Thyroid gland (tissue), 4 donors: ENCODE data around the gene PCSK2. TPM values are rescaled to one million over a fixed set of nuclear protein-coding genes. Genes with fewer than 3 reads are reported as not detected.
"Not testable (repeated sequence)": the region's sequence is repeated elsewhere in the genome, so short reads cannot be mapped to it uniquely, and the experiment has no call there.

Experiments
- DNase-seq, 2 donors: peaks; one replicate each; pipeline ENCODE4 v3.0.0-alpha.2; 2019
- H3K27ac ChIP-seq, 3 donors: fragments of 200-600 bp; sonication (generic); 1 replicate in 2 of 3; 2 replicates in 1 of 3; pipeline ENCODE4 v1.5.1; 2016 to 2019; ENCODE audit warnings: mild to moderate bottlenecking in 1 of 3, moderate library complexity in 1 of 3
- H3K27me3 ChIP-seq: fragments of 200-600 bp; sonication (generic); one replicate; pipeline ENCODE4 v1.5.1; 2019
- H3K36me3 ChIP-seq, 2 donors: fragments of 200-600 bp; sonication (generic); one replicate each; pipeline ENCODE4 v1.5.1; 2016 to 2019
- H3K4me1 ChIP-seq, 2 donors: fragments of 200-600 bp; sonication (generic); one replicate each; pipeline ENCODE4 v1.5.1; 2017 to 2019
- H3K4me3 ChIP-seq, 3 donors: fragments of 200-600 bp; sonication (generic); replicated peaks in 1 of 3; 1 replicate in 2 of 3; 2 replicates in 1 of 3; pipeline ENCODE4 v1.5.1; 2016; ENCODE audit warnings: mild to moderate bottlenecking in 1 of 3
- H3K9me3 ChIP-seq: fragments of 200-600 bp; sonication (generic); one replicate; pipeline ENCODE4 v1.5.1; 2017
- POLR2A ChIP-seq, 2 donors: fragments of 450-650 bp; IDR thresholded peaks; one replicate each; pipeline ENCODE4 v1.6.1; 2017; ENCODE audit warnings: antibody characterized with exemption in 2 of 2, mild to moderate bottlenecking in 2 of 2, moderate library complexity in 1 of 2
- WGBS, 2 donors: methylation state at CpG; one replicate each; pipeline ENCODE4 v1.1.5; 2017; 5-methylcytosine and 5-hydroxymethylcytosine counted together
- intact Hi-C: fragments of 100-400 bp; cut with DNase I; formaldehyde crosslinking; loops from one replicate; pipeline ENCODE4 v1.15.1; 2023
- total RNA-seq, 4 donors: library from RNA; depleted of rRNA; stranded (reverse); fragments of >200 nt; gene quantifications; one replicate each; pipeline ENCODE4 v1.2.3, GENCODE V29; 2016
- TF ChIP-seq, protein P1 (sequence below), 6 experiments: fragments of 200-600 bp in 3 of 6; fragments of 450-650 bp in 3 of 6; sonication (generic) in 3 of 6; IDR thresholded peaks; one replicate each; pipeline ENCODE4 v1.5.1; 2016 to 2019; ENCODE audit warnings: antibody characterized with exemption in 6 of 6, mild to moderate bottlenecking in 2 of 6, inconsistent platforms in 1 of 6, moderate library complexity in 1 of 6

PCSK2 gene
- total RNA-seq, 4 donors from 2014 or later: 43.2 to 242 (median 112) TPM

DNA sequence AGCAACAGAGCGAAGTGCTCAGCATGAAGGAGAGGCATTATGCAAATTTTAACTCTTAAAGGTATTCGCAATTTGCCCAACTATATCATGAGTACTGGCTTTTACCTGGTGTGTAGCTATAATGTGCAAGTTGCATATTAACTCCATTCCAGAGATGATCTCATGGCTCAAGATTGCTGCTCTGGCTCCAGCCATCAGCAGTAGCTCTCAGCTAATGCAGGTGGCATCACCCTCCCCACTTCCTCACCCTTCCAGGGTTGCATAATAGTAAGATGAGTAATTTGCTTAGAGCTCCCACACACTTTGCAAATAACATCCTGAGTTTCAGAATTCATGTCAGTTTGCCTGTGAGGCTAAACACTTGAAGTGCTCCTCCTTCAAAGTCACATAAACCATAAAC, 15.9 kb upstream of the PCSK2 start:
- no peak overlapping the region for H3K4me3 ChIP-seq
- H3K4me1 ChIP-seq: no peaks in the 10 kb centered on the region
- H3K36me3 ChIP-seq: no peaks in the 10 kb centered on the region
- no peaks in the 10 kb centered on the region for H3K27me3 ChIP-seq
- intact Hi-C loops: no loop called here
- no peaks in the 10 kb centered on the region for H3K9me3 ChIP-seq
- no peak for DNase-seq
- no peak overlapping the region for H3K27ac ChIP-seq
- TF ChIP-seq, protein P1, sequence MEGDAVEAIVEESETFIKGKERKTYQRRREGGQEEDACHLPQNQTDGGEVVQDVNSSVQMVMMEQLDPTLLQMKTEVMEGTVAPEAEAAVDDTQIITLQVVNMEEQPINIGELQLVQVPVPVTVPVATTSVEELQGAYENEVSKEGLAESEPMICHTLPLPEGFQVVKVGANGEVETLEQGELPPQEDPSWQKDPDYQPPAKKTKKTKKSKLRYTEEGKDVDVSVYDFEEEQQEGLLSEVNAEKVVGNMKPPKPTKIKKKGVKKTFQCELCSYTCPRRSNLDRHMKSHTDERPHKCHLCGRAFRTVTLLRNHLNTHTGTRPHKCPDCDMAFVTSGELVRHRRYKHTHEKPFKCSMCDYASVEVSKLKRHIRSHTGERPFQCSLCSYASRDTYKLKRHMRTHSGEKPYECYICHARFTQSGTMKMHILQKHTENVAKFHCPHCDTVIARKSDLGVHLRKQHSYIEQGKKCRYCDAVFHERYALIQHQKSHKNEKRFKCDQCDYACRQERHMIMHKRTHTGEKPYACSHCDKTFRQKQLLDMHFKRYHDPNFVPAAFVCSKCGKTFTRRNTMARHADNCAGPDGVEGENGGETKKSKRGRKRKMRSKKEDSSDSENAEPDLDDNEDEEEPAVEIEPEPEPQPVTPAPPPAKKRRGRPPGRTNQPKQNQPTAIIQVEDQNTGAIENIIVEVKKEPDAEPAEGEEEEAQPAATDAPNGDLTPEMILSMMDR (IDR thresholded peaks at IDR 0.05): no peak
- TF ChIP-seq POLR2A (IDR thresholded peaks at IDR 0.05): no peak
- 93% methylated on average over 2 of the region's 2 CpGs for WGBS, 2 donors

DNA sequence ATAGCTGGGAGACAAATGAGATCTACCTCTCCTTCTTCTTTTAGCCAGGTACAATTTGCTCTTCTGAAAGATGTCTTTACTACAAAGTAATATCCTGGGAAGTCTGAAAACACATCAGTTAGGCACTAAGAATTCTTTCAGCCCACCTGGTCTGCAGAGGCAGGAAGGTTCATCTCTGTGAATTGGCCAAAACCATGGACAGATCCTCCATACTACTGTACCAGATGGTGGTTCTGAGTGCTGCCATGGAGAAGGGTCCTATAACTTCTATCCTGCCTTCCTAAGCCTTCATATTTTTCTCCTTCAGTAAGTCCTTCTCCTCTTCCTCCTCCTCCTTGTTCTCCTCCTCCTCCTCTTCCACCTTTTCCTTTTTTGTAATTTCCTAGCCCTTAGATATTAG, 11.7 kb upstream of the PCSK2 start:
- no peaks in the 10 kb centered on the region for H3K9me3 ChIP-seq
- H3K27me3 ChIP-seq: no peaks in the 10 kb centered on the region
- H3K4me3 ChIP-seq: no peak overlapping the region
- intact Hi-C loops: no loop called here
- no peaks in the 10 kb centered on the region for H3K4me1 ChIP-seq
- DNase-seq: no peak
- TF ChIP-seq, protein P1 (IDR thresholded peaks at IDR 0.05): no peak
- no peak for TF ChIP-seq POLR2A (IDR thresholded peaks at IDR 0.05)
- H3K27ac ChIP-seq: no peak overlapping the region
- H3K36me3 ChIP-seq: no peaks in the 10 kb centered on the region

DNA sequence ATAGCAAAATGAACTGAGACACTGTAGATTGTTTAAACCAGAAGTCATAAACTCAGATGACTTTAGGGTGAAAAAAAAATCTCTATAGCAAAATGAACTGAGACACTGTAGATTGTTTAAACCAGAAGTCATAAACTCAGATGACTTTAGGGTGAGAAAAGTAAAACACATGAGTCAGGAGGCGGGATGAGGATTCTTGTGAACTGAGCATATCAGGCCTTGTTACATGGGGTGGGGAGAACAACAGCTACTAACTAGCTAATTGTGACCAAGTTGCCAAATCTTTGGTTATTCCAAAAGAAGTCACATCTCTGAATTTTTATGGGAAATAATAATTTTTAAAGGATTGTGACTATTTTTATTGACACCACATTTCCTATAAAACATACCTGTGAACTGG, 7.0 kb upstream of the PCSK2 start:
- H3K4me1 ChIP-seq, H3K4me3 ChIP-seq, H3K36me3 ChIP-seq, H3K9me3 ChIP-seq, intact Hi-C loops, H3K27me3 ChIP-seq, DNase-seq, H3K27ac ChIP-seq: not testable (repeated sequence)
- WGBS, 2 donors: 100% methylated on average over 1 of the region's 1 CpG

DNA sequence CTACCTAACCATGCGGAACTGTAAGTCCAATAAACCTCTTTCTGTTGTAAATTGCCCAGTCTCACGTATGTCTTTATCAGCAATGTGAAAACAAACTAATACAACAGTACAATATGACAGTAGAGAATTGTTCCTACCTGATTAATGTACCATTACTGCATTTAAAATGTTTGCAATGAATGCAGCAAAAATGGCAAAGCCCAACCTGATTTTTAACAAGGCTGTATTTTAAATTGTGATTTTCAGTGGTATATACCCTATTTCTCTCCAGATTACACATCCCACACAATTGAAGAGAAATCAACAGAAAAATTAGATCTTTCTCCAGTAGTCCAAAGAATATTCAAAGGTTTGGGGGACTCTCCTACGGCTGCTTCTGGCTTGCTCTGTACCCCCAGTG, 3.3 kb upstream of the PCSK2 start:
- Histone ChIP-seq H3K36me3 (no peaks in the 10 kb centered on the region), H3K9me3 (no peaks in the 10 kb centered on the region), H3K27ac (no peak overlapping the region), H3K4me3 (no peak overlapping the region), H3K27me3 (no peaks in the 10 kb centered on the region), H3K4me1 (peaks cover 16 to 20% of the 10 kb centered on the region in 2 donors)
- TF ChIP-seq POLR2A (IDR thresholded peaks at IDR 0.05): no peak
- TF ChIP-seq, protein P1 (IDR thresholded peaks at IDR 0.05): no peak
- WGBS, 2 donors: 77% methylated on average over 3 of the region's 3 CpGs
- intact Hi-C loops: no loop called here
- no peak for DNase-seq

DNA sequence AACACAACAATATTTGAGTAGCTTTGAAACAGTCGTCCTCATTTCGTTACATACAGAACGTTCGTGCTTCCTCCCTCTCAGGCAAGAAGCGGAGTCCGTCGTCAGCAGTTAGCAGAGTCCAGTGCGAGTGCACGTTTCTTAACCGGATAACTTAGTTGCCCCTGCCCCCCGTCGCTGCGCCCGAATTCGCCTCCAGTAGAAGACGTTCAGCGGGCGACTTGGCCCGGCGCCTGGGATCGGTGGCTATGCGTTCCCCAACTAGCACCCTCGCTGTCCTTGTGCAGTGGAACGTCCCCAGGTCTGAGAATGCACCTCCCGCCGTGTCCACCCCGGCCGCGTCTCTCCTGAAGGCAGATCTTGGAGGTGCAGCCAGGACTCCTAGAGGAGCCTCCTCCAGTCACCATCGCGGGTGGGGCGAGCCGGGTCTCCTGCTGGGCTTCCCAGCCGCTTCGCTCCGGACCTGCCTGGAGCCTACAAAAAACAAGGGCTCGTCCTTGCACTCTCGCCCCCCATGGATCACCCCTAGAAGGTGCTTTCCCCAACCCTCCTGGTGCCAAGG, 910 bp upstream of the PCSK2 start:
- Histone ChIP-seq H3K36me3 (no peaks in the 10 kb centered on the region), H3K27ac (peak overlapping the region in 1 of 3 donors; percentile 13), H3K9me3 (no peaks in the 10 kb centered on the region), H3K27me3 (no peaks in the 10 kb centered on the region), H3K4me3 (peak overlapping the region; percentile 17 to 36 (median 24)), H3K4me1 (peaks cover 16 to 20% of the 10 kb centered on the region in 2 donors)
- intact Hi-C loops: no loop called here
- 3 to 4% methylated on average over 24 to 25 of the region's 38 CpGs for WGBS, 2 donors
- DNase-seq: peak; percentile 41 to 59
- TF ChIP-seq POLR2A (IDR thresholded peaks at IDR 0.05): no peak
- TF ChIP-seq, protein P1 (IDR thresholded peaks at IDR 0.05): no peak

DNA sequence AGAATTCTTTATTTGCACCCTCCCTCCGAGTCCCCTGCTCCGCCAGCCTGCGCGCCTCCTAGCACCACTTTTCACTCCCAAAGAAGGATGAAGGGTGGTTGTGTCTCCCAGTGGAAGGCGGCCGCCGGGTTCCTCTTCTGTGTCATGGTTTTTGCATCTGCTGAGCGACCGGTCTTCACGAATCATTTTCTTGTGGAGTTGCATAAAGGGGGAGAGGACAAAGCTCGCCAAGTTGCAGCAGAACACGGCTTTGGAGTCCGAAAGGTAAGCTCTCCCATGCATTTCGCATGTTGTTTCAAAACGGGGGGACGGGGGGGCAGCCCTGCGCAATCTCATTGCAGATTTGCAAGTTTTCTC, 357 bp downstream of the PCSK2 start:
- no peak overlapping the region for H3K27ac ChIP-seq
- DNase-seq: peak; percentile 11 to 22
- TF ChIP-seq POLR2A (IDR thresholded peaks at IDR 0.05): no peak
- TF ChIP-seq, protein P1 (IDR thresholded peaks at IDR 0.05): no peak
- no peaks in the 10 kb centered on the region for H3K27me3 ChIP-seq
- H3K36me3 ChIP-seq: no peaks in the 10 kb centered on the region
- H3K9me3 ChIP-seq: no peaks in the 10 kb centered on the region
- WGBS, 2 donors: 1 to 2% methylated on average over 17 of the region's 17 CpGs
- peak overlapping the region in 2 of 3 donors; percentile 7 to 17 for H3K4me3 ChIP-seq
- peaks cover 16 to 20% of the 10 kb centered on the region in 2 donors for H3K4me1 ChIP-seq
- intact Hi-C loops: no loop called here
